ENCODE data around the gene SETSIP. TPM values are rescaled to one million over a fixed set of nuclear protein-coding genes. Genes with fewer than 3 reads are reported as not detected.

The SETSIP gene
- total and polyA plus RNA-seq, 2 of the 8 experiments (the other 6 are each of a cell fraction or from before 2014, with no cell fraction given) = 0.14 TPM; not detected in 1

GRCh38 chr1:92080128-92080985 is 5.1 kb upstream of the SETSIP start, which contains the start of gene BTBD8 (continued):
- peak in 1 of 3 experiments; percentile 17; a peak in 2 of 4 replicates for TF ChIP-seq CTCF (IDR thresholded peaks at IDR 0.05; ENCODE audit: control extremely low read depth in 1 of 3, insufficient read depth in 1 of 3, low read depth in 1 of 3, low read length in 3 of 3)
- no peak for TF ChIP-seq RNF2 (IDR thresholded peaks at IDR 0.05; ENCODE audit: borderline replicate concordance, low read depth, low read length, missing control alignments, poor library complexity, severe bottlenecking)
- 0 out of 2 replicates have a peak, but pooled peaks have one; percentile 16 for TF ChIP-seq ATF2 (IDR thresholded peaks at IDR 0.05; ENCODE audit: low read length)
- no peak for TF ChIP-seq HDAC6 (IDR thresholded peaks at IDR 0.05; ENCODE audit: low read depth, low read length)
- TF ChIP-seq E2F6 (IDR thresholded peaks at IDR 0.05) = peak; percentile 51
- TF ChIP-seq YY1 (IDR thresholded peaks at IDR 0.05; ENCODE audit: low read depth, low read length) = 0 out of 2 replicates have a peak, but pooled peaks have one; percentile 34
- peak in 1 of 2 experiments; percentile 11; a peak in 2 of 4 replicates for TF ChIP-seq RAD21 (IDR thresholded peaks at IDR 0.05 in 1 of 2, conservative IDR thresholded peaks at IDR 0.05 in 1 of 2; ENCODE audit: low read depth in 2 of 2, low read length in 2 of 2)
- no peak for TF ChIP-seq TEAD4 (IDR thresholded peaks at IDR 0.05; ENCODE audit: low read depth, low read length)
- no peak for TF ChIP-seq CBX8 (IDR thresholded peaks at IDR 0.05; ENCODE audit: borderline replicate concordance, low read depth, low read length)
- TF ChIP-seq SAP30 (IDR thresholded peaks at IDR 0.05; ENCODE audit: insufficient read depth, insufficient replicate concordance, low read length) = no peak
- TF ChIP-seq RBBP5 (IDR thresholded peaks at IDR 0.05; ENCODE audit: borderline replicate concordance, low read depth, low read length) = peak; percentile 89; the same call in 1 of the 2 replicates
- TF ChIP-seq MAX (IDR thresholded peaks at IDR 0.05) = peak; percentile 18; the same call in 1 of the 2 replicates
- no peak for TF ChIP-seq RXRA (IDR thresholded peaks at IDR 0.05; ENCODE audit: insufficient read depth, low read depth, low read length)
- TF ChIP-seq TAF7 (optimal IDR thresholded peaks at IDR 0.05; ENCODE audit: borderline replicate concordance, low read depth, low read length) = peak; percentile 31
- TF ChIP-seq KDM1A (IDR thresholded peaks at IDR 0.05; ENCODE audit: borderline replicate concordance, low read length) = no peak
- TF ChIP-seq POLR2AphosphoS5 (IDR thresholded peaks at IDR 0.05; ENCODE audit: low read depth, low read length) = peak; percentile 89

All from H1 (cell line).